T-helper 2 cell treated with Interferon-gamma antibody and Interleukin-4, amounts not matched to agents 100 ng/mL and 5 ng/mL, for 36 hours (primary cell): ENCODE results near the gene HSPA12B. TPM values are rescaled to one million over a fixed set of nuclear protein-coding genes. Genes with fewer than 3 reads are reported as not detected.
"Not testable (repeated sequence)": the region's sequence is repeated elsewhere in the genome, so short reads cannot be mapped to it uniquely, and the experiment has no call there.

Source experiments
- intact Hi-C: fragments of 100-400 bp; cut with micrococcal nuclease; formaldehyde crosslinking; loops from one replicate; pipeline ENCODE4 v1.15.1; 2023
- total RNA-seq: library from RNA; stranded (reverse); gene quantifications from 2 replicates; pipeline ENCODE4 v1.2.3, GENCODE V29; 2022

Gene HSPA12B
- total RNA-seq, 1 donor from 2014 or later = not detected

DNA sequence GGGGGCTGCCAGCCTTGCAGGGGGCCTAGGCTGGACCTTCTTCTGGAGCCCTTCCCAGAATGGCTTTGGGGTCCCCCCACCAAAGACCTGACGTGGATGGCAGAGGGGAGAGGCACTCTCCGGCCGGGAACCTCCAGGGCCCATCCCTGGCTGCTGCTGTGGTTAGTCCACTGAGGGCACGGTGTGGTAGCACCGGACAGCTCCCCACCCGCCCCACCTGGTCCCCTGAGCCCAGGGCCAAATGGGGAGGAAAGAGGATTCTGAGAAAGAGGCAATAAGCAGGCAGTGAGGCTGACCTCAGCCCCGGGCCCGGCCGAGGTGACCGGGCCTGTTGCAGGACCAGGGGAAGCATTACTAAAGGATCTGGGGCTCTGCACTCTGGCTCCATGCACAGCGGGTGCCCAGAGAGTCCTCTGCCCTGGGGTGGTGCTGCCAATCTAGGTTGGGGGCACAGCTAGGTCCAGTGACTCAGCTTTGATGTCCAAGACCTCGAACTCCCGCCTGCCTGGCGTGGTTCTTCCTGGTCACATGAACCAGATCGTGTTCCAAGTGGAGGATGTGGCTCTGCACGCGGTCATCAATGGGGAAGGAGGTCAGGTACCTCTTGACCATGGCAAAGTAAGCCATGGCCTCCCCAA lies 51.9 kb downstream of the HSPA12B start:
- intact Hi-C loops = no loop called here

- intact Hi-C loops = no loop called here
Measured at GRCh38 chr20:3784863-3785239, 52.4 kb downstream of the HSPA12B start.

DNA sequence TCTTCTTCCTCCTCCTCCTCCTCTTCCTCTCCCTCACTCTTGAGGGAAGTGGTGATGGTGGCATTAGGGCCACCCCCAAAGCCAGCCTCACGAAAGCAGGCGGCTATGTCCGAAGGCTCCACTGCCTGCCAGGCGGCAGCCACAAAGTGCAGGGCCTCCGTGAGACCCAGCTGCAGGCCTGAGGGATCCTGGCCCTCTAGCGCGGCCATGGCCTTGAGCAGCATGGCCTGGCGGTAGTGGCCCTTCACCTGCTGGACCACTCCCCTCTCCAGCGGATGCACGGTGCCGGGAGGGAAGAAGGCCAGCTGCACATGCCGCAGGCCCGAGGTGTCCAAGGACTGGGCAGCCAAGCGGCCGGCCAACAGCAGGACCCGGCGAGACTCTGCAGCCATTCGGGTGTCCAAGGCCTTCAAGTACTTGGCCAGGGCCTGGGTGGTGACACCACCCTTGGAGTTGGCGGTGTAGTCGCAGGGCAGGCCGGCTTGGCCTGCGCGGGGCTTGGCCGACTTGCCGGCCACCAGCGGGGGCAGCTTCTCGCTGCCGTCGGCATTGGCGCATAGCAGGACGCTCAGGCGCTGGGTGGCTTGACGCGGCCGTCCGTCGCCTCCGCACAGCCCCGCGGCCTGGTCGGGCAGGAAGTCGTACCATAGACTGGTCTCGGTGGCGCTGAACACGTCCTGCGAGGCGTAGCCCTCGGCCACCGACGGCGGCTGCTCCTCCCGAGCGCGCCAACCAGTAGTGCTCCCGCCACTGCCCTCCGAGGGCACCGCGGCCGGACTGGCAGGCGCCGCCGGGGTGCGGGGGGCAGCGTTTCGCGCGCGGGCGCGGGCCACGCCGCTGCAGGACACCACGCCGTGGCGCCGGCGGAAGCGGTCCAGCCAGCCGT lies 53.0 kb downstream of the HSPA12B start:
- intact Hi-C loops = loop anchor here (1.0 to 2.0 kb wide), 4 partner anchors 19 to 299 kb away; partner anchors contain the start of genes ADISSP and AP5S1

- intact Hi-C loops = loop anchor here (1.0 to 2.0 kb wide), 4 partner anchors 19 to 299 kb away; partner anchors contain the start of genes ADISSP and AP5S1
Measured at GRCh38 chr20:3786126-3786484, 53.6 kb downstream of the HSPA12B start.

- intact Hi-C loops = loop anchor here (1.0 to 2.0 kb wide), 4 partner anchors 20 to 298 kb away; partner anchors contain the start of genes ADISSP and AP5S1
Measured at GRCh38 chr20:3786665-3787323, 54.3 kb downstream of the HSPA12B start, which contains the start of gene CENPB. Gene CENPB, minus strand, starts transcription at chr20:3786740. Its CDS starts 257 bp downstream, at chr20:3786483.

GRCh38 chr20:3787324-3788014 lies 55.0 kb downstream of the HSPA12B start:
- intact Hi-C loops = loop anchor here (2.0 kb wide), 3 partner anchors 21 to 297 kb away; partner anchors contain the start of gene ADISSP

GRCh38 chr20:3788685-3789155 lies 56.2 kb downstream of the HSPA12B start:
- intact Hi-C loops = no loop called here

GRCh38 chr20:3789201-3789600 lies 56.7 kb downstream of the HSPA12B start:
- intact Hi-C loops = not testable (repeated sequence)

- intact Hi-C loops = loop anchor here (10.0 kb wide), 1 partner anchor 221 kb away; the partner anchor contains the start of gene RNF24
Measured at GRCh38 chr20:3794168-3794567, 61.7 kb downstream of the HSPA12B start.

DNA sequence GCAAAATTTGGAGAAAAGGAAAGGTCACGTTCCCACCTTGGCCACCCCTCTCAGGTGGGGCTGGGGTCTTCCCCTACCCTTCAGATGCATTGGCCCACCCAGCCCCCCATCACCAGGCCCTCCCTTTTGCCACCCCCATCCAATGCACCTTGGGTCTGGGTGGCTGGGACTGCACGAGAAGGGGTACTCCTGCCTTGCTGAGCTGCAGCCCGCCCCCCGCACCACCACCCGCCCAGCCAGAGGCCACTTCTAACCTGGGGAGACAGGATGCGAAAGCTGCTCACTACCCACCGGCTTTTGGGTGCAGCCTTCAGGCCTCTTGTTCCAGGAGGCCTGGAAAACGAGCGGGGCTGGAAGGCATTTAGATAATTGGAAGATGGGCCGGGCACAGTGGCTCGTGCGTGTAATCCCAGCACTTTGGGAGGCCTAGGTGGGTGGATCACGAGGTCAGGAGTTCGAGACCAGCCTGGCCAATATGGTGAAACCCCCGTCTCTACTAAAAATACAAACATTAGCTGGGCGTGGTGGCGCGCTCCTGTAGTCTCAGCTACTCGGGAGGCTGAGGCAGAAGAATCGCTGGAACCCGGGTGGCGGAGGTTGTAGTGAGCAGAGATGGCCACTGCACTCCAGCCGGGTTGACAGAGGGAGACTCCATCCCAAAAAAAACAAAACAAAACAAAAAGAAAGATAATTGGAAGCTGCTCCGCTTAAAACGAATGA lies 62.4 kb downstream of the HSPA12B start:
- intact Hi-C loops = loop anchor here (1.0 to 10.0 kb wide), 2 partner anchors 16 to 220 kb away; partner anchors contain the start of gene RNF24

- intact Hi-C loops = loop anchor here (1.0 to 10.0 kb wide), 4 partner anchors 16 to 219 kb away; partner anchors contain the start of genes AP5S1, PANK2 and RNF24
Measured at GRCh38 chr20:3795511-3796468, 63.3 kb downstream of the HSPA12B start, which contains the start of gene CDC25B. Gene CDC25B, plus strand, starts transcription at chr20:3796310. Its CDS starts 222 bp downstream, at chr20:3796532.

DNA sequence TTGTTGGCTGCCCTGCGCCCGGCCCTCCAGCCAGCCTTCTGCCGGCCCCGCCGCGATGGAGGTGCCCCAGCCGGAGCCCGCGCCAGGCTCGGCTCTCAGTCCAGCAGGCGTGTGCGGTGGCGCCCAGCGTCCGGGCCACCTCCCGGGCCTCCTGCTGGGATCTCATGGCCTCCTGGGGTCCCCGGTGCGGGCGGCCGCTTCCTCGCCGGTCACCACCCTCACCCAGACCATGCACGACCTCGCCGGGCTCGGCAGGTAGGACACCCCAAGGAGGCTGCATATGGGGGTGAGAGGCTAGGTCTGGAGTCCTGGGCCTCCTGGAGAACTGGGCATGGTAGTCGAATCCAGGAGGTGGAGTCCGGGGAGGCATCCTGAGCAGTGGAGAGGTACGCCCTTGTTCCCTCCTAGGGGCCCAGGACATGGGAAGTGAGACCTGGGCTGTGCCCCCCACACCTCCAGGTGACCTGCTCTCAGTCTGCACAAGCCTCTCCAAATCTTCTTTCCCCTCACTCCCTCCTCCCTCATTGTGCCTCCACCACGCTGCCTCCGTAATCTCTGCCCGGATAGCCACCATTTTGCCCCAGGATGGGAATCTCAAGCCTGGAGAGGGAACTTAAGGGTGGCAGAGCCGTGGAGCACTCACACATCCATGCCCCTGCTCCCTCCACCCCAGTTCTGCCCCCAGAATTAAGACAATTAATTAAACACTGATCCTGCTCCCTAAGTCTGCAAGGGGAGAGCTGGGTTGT lies 64.2 kb downstream of the HSPA12B start:
- intact Hi-C loops = loop anchor here (1.0 to 10.0 kb wide), 3 partner anchors 24 to 218 kb away; partner anchors contain the start of genes AP5S1, PANK2 and RNF24

DNA sequence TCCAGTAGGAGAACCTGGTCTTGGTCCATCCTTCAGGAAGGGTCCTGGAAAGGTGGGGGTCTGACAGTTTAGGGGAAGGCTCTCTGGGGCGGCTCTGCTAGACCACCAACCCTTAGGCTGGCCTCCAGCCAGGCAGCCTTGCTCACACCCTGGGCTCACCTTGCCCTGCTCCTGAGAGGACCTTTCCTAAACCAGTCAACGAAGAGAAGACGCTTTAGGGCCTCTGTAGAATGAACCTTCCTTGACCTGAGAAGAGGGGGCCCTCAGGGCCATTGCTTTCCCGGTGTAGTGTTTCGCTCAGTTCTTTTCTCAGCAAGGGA lies 64.7 kb downstream of the HSPA12B start:
- intact Hi-C loops = loop anchor here (2.0 to 10.0 kb wide), 2 partner anchors 92 to 218 kb away; partner anchors contain the start of genes PANK2 and RNF24

GRCh38 chr20:3797592-3798372 lies 65.3 kb downstream of the HSPA12B start:
- intact Hi-C loops = loop anchor here (2.0 to 10.0 kb wide), 2 partner anchors 91 to 217 kb away; partner anchors contain the start of genes PANK2 and RNF24

DNA sequence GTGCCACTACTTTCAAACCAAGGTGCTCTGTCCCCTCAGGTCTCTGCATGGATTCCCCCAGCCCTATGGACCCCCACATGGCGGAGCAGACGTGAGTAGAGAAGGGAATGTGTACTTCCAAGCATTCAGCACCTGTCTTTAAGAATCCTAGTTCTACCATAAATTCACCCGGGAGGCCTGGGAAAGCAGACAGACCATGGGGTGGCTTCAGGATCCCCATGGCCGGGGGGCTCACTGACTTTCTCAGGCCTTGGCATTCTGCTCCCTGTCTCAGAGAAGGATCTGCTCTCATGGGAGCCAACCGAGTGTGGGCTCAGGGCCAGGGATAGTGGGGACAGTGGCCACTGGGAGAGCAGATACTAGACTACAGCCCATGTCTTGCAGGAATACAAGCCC lies 65.9 kb downstream of the HSPA12B start:
- intact Hi-C loops = loop anchor here (10.0 kb wide), 1 partner anchor 216 kb away; the partner anchor contains the start of gene RNF24

DNA sequence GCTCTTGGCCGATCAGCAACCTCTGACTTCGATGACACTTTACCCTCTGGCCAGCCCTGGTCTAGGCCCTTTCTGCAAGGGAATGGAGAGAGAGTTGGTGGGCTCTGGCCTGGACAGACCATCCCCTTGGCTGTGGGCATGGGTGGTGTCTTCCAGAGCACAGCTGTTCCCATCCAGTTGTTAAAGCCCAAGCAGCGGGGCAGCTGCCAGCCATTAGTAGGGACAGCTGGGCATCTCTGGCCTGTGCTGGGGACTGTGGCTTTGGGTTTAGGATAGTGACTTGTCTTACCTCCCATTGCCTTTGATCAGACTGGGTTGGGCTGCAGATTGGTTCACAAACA lies 66.4 kb downstream of the HSPA12B start:
- intact Hi-C loops = loop anchor here (1.0 to 10.0 kb wide), 2 partner anchors 12 to 216 kb away; partner anchors contain the start of gene RNF24
